Cardiac fibroblast (primary cell): ENCODE data around the gene KCNMA1.

Experiments
- DNase-seq, 2 donors: peaks; one replicate each; pipeline versions ENCODE4 v3.0.0 to v3.0.0-alpha.2; 2010; ENCODE audit warnings: low read depth in 2 of 2
- H3K4me3 ChIP-seq, 2 donors: replicated peaks in 1 of 2; 1 replicate in 1 of 2; 2 replicates in 1 of 2; pipeline ENCODE4 v1.5.1; 2011; ENCODE audit warnings: low read depth in 2 of 2, low read length in 2 of 2, mild to moderate bottlenecking in 2 of 2, moderate library complexity in 1 of 2
- CTCF ChIP-seq: IDR thresholded peaks from one replicate; pipeline ENCODE4 v1.5.1; 2011; ENCODE audit warnings: low read depth, mild to moderate bottlenecking, low read length, inconsistent platforms

The KCNMA1 gene

GRCh38 chr10:77625379-77625778 is 12.2 kb downstream of the KCNMA1 start:
- no peak overlapping the region for H3K4me3 ChIP-seq
- no peak for DNase-seq
- TF ChIP-seq CTCF, result no peak

GRCh38 chr10:77622889-77623291 is 14.7 kb downstream of the KCNMA1 start:
- TF ChIP-seq CTCF, result no peak
- no peak for DNase-seq
- no peak overlapping the region for H3K4me3 ChIP-seq

- H3K4me3 ChIP-seq, result no peak overlapping the region
- no peak for DNase-seq
- TF ChIP-seq CTCF, result no peak
These were observed 16.9 kb downstream of the KCNMA1 start for GRCh38 chr10:77620731-77621130.

- no peak for DNase-seq
- TF ChIP-seq CTCF, result no peak
- H3K4me3 ChIP-seq, result no peak overlapping the region
These were observed 17.5 kb downstream of the KCNMA1 start for GRCh38 chr10:77619964-77620703.

- no peak for TF ChIP-seq CTCF
- no peak overlapping the region for H3K4me3 ChIP-seq
- DNase-seq, result no peak
These were observed 19.5 kb downstream of the KCNMA1 start for GRCh38 chr10:77618117-77618516.

GRCh38 chr10:77616766-77617165 is 20.8 kb downstream of the KCNMA1 start:
- TF ChIP-seq CTCF, result no peak
- DNase-seq, result no peak
- H3K4me3 ChIP-seq, result no peak overlapping the region
